GF-D8 (cell line): ENCODE measurements around the gene OXA1L.
"Not testable (repeated sequence)": the region's sequence is repeated elsewhere in the genome, so short reads cannot be mapped to it uniquely, and the experiment has no call there.

Experiments used
- DNase-seq: peaks from one replicate; lab custom pipeline; 2025; lab: John Stamatoyannopoulos, UW

Gene OXA1L

GRCh38 chr14:22769369-22769768 lies 2.9 kb downstream of the OXA1L start:
- DNase-seq: no peak

- DNase-seq: no peak
These were observed 4.1 kb downstream of the OXA1L start for GRCh38 chr14:22770481-22771187.

- no peak for DNase-seq
These were observed 6.2 kb downstream of the OXA1L start for GRCh38 chr14:22772725-22773124.

GRCh38 chr14:22773162-22774010 lies 6.9 kb downstream of the OXA1L start:
- no peak for DNase-seq

GRCh38 chr14:22774011-22774706 lies 7.7 kb downstream of the OXA1L start:
- no peak for DNase-seq

- no peak for DNase-seq
These were observed 9.7 kb downstream of the OXA1L start for GRCh38 chr14:22776215-22776614.

GRCh38 chr14:22776849-22777248 lies 10.4 kb downstream of the OXA1L start:
- not testable (repeated sequence) for DNase-seq

GRCh38 chr14:22778084-22778483 lies 11.6 kb downstream of the OXA1L start:
- no peak for DNase-seq

- DNase-seq: no peak
These were observed 13.7 kb downstream of the OXA1L start for GRCh38 chr14:22780105-22780679.

- DNase-seq: no peak
These were observed 14.4 kb downstream of the OXA1L start for GRCh38 chr14:22780941-22781300.

- DNase-seq: no peak
These were observed 15.0 kb downstream of the OXA1L start for GRCh38 chr14:22781301-22781991.

- DNase-seq: no peak
These were observed 20.2 kb downstream of the OXA1L start for GRCh38 chr14:22786685-22787084.

GRCh38 chr14:22791301-22791700 lies 24.8 kb downstream of the OXA1L start:
- DNase-seq: no peak

GRCh38 chr14:22792158-22792557 lies 25.7 kb downstream of the OXA1L start:
- no peak for DNase-seq

- not testable (repeated sequence) for DNase-seq
These were observed 27.1 kb downstream of the OXA1L start for GRCh38 chr14:22793550-22793949.

- no peak for DNase-seq
These were observed 27.5 kb downstream of the OXA1L start for GRCh38 chr14:22793976-22794375.

GRCh38 chr14:22794551-22794951 lies 28.1 kb downstream of the OXA1L start:
- DNase-seq: no peak

GRCh38 chr14:22796087-22796707 lies 29.7 kb downstream of the OXA1L start:
- DNase-seq: no peak

GRCh38 chr14:22797017-22797917 lies 30.8 kb downstream of the OXA1L start:
- DNase-seq: no peak

- peak; percentile 8 for DNase-seq
These were observed 32.0 kb downstream of the OXA1L start for GRCh38 chr14:22798528-22798927.
